NT2/D1 (cell line): Measurements from ENCODE around the gene SMOC2.

ENCODE experiments used
- SUZ12 ChIP-seq: IDR thresholded peaks from 2 replicates; pipeline ENCODE4 v1.6.1; 2011; ENCODE audit not compliant: insufficient read length, insufficient read depth; ENCODE audit errors: extremely low read depth
- YY1 ChIP-seq: IDR thresholded peaks from 2 replicates; pipeline ENCODE4 v1.6.1; 2011; ENCODE audit not compliant: insufficient read length, insufficient read depth
- ZNF274 ChIP-seq: IDR thresholded peaks from 2 replicates; pipeline ENCODE4 v1.6.1; 2011; ENCODE audit warnings: mild to moderate bottlenecking, low read depth, low read length

DNA sequence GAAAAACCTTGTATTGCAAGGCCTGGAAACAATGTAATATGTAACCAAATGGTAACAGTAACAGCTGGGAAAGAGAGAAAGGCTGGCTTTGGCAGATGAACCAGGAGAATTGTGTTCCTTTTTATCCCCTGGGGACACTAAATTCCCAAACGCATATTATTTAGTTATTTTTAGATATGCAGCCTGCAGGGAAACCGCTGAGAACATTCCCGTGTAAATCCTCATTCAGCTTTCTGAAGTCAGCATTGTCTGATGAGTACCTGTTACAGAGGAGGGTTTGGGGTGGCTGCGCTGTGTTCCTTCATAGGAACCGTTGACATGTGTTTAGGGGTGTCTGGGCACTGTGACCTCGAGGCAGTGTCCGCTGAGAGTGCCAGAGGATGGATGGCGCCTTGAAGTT is 101.3 kb downstream of the SMOC2 start:
- no peak for TF ChIP-seq ZNF274
- no peak for TF ChIP-seq SUZ12
- TF ChIP-seq YY1, result no peak
